GM12878 (cell line): ENCODE data around the gene FAM131B. TPM values are rescaled to one million over a fixed set of nuclear protein-coding genes. Genes with fewer than 3 reads are reported as not detected.

Experiments
- ATAC-seq: fragments of 200-7000 bp; cut with Tn5 transposase; 3 replicates; pipeline ENCODE4 v1.9.1; 2020; ENCODE audit warnings: mild to moderate bottlenecking, moderate library complexity
- BruUV-seq: library from RNA; stranded (reverse); fragments of 400-500 nt; replicated peaks from 2 replicates; lab custom pipeline; 2021; lab: Mats Ljungman, UMichigan
- CTCF ChIA-PET: fragments of 300-600 bp; sonication (Branson Sonifier 250); formaldehyde crosslinking; extraction: SDS; loops from one replicate; lab custom pipeline; 2021; ENCODE audit warnings: inconsistent platforms; lab: Yijun Ruan, JAX
- POLR2A ChIA-PET: fragments of 350-600 bp; formaldehyde crosslinking; extraction: SDS; loops from one replicate; lab custom pipeline; 2021; ENCODE audit warnings: inconsistent platforms; lab: Charles Lee
- RAD21 ChIA-PET: fragments of 300-600 bp; sonication (Branson Sonifier 250); formaldehyde crosslinking; loops from one replicate; lab custom pipeline; 2023; ENCODE audit warnings: antibody characterized with exemption; ENCODE audit not compliant: unreplicated experiment; lab: Charles Lee
- SMC1A ChIA-PET: fragments of 300-600 bp; sonication (Branson Sonifier 250); formaldehyde crosslinking; loops from one replicate; lab custom pipeline; 2023; ENCODE audit not compliant: unreplicated experiment, uncharacterized antibody; lab: Charles Lee
- DNase-seq: peaks from one replicate; pipeline ENCODE4 v3.0.0-alpha.2; 2011; ENCODE audit warnings: low read depth, low spot score
- FAIRE-seq: peaks from 3 replicates; lab custom pipeline; 2011; peaks lifted over from hg19 to GRCh38; lab: Jason Lieb, UNC
- H2AFZ ChIP-seq: 2 replicates; pipeline ENCODE4 v1.6.0; 2011; ENCODE audit warnings: low read depth, low read length, control low read depth; ENCODE audit not compliant: control insufficient read depth
- H3K27ac ChIP-seq: 2 replicates; pipeline ENCODE4 v1.5.1; 2011; ENCODE audit warnings: control low read depth; ENCODE audit not compliant: control insufficient read depth, insufficient read depth
- H3K27me3 ChIP-seq, 2 experiments: replicated peaks in 1 of 2; 2 replicates each; pipeline versions ENCODE4 v1.6.0 to v1.6.1; 2011; ENCODE audit warnings: low read length in 1 of 2; ENCODE audit not compliant: control insufficient read depth in 2 of 2, insufficient read depth in 2 of 2
- H3K36me3 ChIP-seq, 2 experiments: 2 replicates each; pipeline ENCODE4 v1.5.1; 2011; ENCODE audit warnings: low read length in 1 of 2; ENCODE audit not compliant: control insufficient read depth in 2 of 2, insufficient read depth in 2 of 2
- H3K4me1 ChIP-seq: 2 replicates; pipeline ENCODE4 v1.6.1; 2011; ENCODE audit warnings: mild to moderate bottlenecking, low read length, moderate library complexity, mixed read lengths; ENCODE audit not compliant: control insufficient read depth, insufficient read depth
- H3K4me2 ChIP-seq: 2 replicates; pipeline ENCODE4 v1.6.0; 2011; ENCODE audit warnings: control low read depth; ENCODE audit not compliant: control insufficient read depth, insufficient read depth
- H3K4me3 ChIP-seq: fragments of 200-600 bp; sonication (generic); 2 replicates; pipeline ENCODE4 v1.5.1; 2016
- H3K79me2 ChIP-seq: 2 replicates; pipeline ENCODE4 v1.6.0; 2011; ENCODE audit warnings: low read length; ENCODE audit not compliant: control insufficient read depth, insufficient read depth
- H3K9ac ChIP-seq: 2 replicates; pipeline ENCODE4 v1.8.0; 2011; ENCODE audit warnings: low read length, control low read depth, mixed read lengths; ENCODE audit not compliant: control insufficient read depth, insufficient read depth
- H3K9me3 ChIP-seq: replicated peaks from 3 replicates; pipeline ENCODE4 v1.5.1; 2011; ENCODE audit warnings: mild to moderate bottlenecking, low read length; ENCODE audit not compliant: control insufficient read depth, insufficient read depth
- H4K20me1 ChIP-seq: 2 replicates; pipeline ENCODE4 v1.6.0; 2011; ENCODE audit not compliant: control insufficient read depth, insufficient read depth
- ATF7 ChIP-seq: fragments of 450-650 bp; IDR thresholded peaks from 2 replicates; pipeline ENCODE4 v1.6.1; 2016; ENCODE audit warnings: low read depth, mild to moderate bottlenecking
- CBFB ChIP-seq: IDR thresholded peaks from 2 replicates; pipeline ENCODE4 v1.6.1; 2016; ENCODE audit warnings: antibody characterized with exemption, low read depth
- CBX3 ChIP-seq: fragments of 200-600 bp; sonication (generic); IDR thresholded peaks from 2 replicates; pipeline ENCODE4 v1.6.1; 2016; ENCODE audit warnings: low read depth, borderline replicate concordance
- CHD2 ChIP-seq: IDR thresholded peaks from 2 replicates; pipeline ENCODE4 v1.6.1; 2011; ENCODE audit warnings: low read depth, low read length, improper control_type of control experiment, borderline replicate concordance
- E2F4 ChIP-seq: IDR thresholded peaks from 2 replicates; pipeline ENCODE4 v1.6.1; 2012; ENCODE audit warnings: low read depth, low read length, improper control_type of control experiment
- ETV6 ChIP-seq, 2 experiments: fragments of 450-650 bp in 1 of 2; IDR thresholded peaks in 1 of 2; conservative IDR thresholded peaks in 1 of 2; 2 replicates each; pipeline ENCODE4 v1.6.1; 2014; ENCODE audit warnings: antibody characterized with exemption in 1 of 2, borderline replicate concordance in 1 of 2, low read depth in 1 of 2, mild to moderate bottlenecking in 1 of 2, moderate library complexity in 1 of 2
- FOXK2 ChIP-seq: fragments of 450-650 bp; IDR thresholded peaks from 2 replicates; pipeline ENCODE4 v1.6.1; 2017; ENCODE audit warnings: mild to moderate bottlenecking, moderate library complexity
- HCFC1 ChIP-seq: fragments of 150-350 bp; IDR thresholded peaks from 2 replicates; pipeline ENCODE4 v1.6.1; 2014; ENCODE audit warnings: low read length
- MAX ChIP-seq: IDR thresholded peaks from 2 replicates; pipeline ENCODE4 v1.6.1; 2012; ENCODE audit warnings: low read depth, low read length, improper control_type of control experiment
- MYC ChIP-seq: IDR thresholded peaks from 2 replicates; pipeline ENCODE4 v1.6.1; 2011; ENCODE audit warnings: mild to moderate bottlenecking, low read length, moderate library complexity, inconsistent platforms; ENCODE audit not compliant: insufficient read depth, insufficient replicate concordance, insufficient read length, severe bottlenecking
- PML ChIP-seq: IDR thresholded peaks from 2 replicates; pipeline ENCODE4 v1.6.1; 2012; ENCODE audit warnings: low read length, inconsistent platforms
- POLR2A ChIP-seq: IDR thresholded peaks from 2 replicates; pipeline ENCODE4 v1.6.1; 2011; ENCODE audit warnings: low read depth, mild to moderate bottlenecking, low read length
- RCOR1 ChIP-seq: conservative IDR thresholded peaks from 2 replicates; pipeline ENCODE4 v1.6.1; 2012; ENCODE audit warnings: low read depth, low read length, improper control_type of control experiment
- SKIL ChIP-seq: fragments of 450-650 bp; IDR thresholded peaks from 2 replicates; pipeline ENCODE4 v1.6.1; 2017; ENCODE audit warnings: mild to moderate bottlenecking, low read depth, inconsistent platforms; ENCODE audit not compliant: poor library complexity, severe bottlenecking
- SREBF2 ChIP-seq: IDR thresholded peaks from 2 replicates; pipeline ENCODE4 v1.6.1; 2012; ENCODE audit warnings: mild to moderate bottlenecking, low read length
- SUPT20H ChIP-seq: IDR thresholded peaks from 2 replicates; pipeline ENCODE4 v1.6.1; 2011; ENCODE audit warnings: low read depth, mild to moderate bottlenecking, low read length, moderate library complexity, borderline replicate concordance; ENCODE audit not compliant: control insufficient read depth
- ZNF384 ChIP-seq: IDR thresholded peaks from 2 replicates; pipeline ENCODE4 v1.6.1; 2012; ENCODE audit warnings: low read depth, mild to moderate bottlenecking, low read length, improper control_type of control experiment, borderline replicate concordance
- ZNF592 ChIP-seq: fragments of 450-650 bp; IDR thresholded peaks from 2 replicates; pipeline ENCODE4 v1.6.1; 2017; ENCODE audit warnings: mild to moderate bottlenecking, moderate library complexity
- WGBS: methylation state at CpG from one replicate; pipeline ENCODE4 v1.1.6; 2016; ENCODE audit warnings: low lambda C conversion rate; ENCODE audit not compliant: insufficient replicate concordance, insufficient coverage; ENCODE audit errors: missing lambda C conversion rate; 5-methylcytosine and 5-hydroxymethylcytosine counted together
- in situ Hi-C: fragments of 300-500 bp; cut with MboI; formaldehyde crosslinking; loops from 9 replicates; pipeline ENCODE4 v1.14.3; 2018; ENCODE audit warnings: mixed read lengths
- intact Hi-C: fragments of 100-400 bp; cut with micrococcal nuclease; formaldehyde crosslinking; loops from one replicate; pipeline ENCODE4 v1.14.2; 2022; ENCODE audit not compliant: unreplicated experiment
- polyA plus RNA-seq, 11 experiments: library from polyadenylated mRNA; depleted of rRNA in 4 of 11; unstranded in 6 of 11; stranded (reverse) in 5 of 11; fragments of >200 nt; fragmentation: Nextera tagmentation in 4 of 11; fragmentation: Illumina TruSeq in 1 of 11; extraction: Ambion mirVana in 4 of 11; extraction: Trizol in 1 of 11; gene quantifications; 1 replicate in 1 of 11; 2 replicates in 10 of 11; pipeline versions ENCODE4 v1.2.1 to v1.2.3, GENCODE V29; 2011 to 2016; ENCODE audit warnings: inconsistent platforms in 2 of 11, missing spikeins in 2 of 11, low read depth in 1 of 11
- total RNA-seq, 4 experiments: library from RNA; depleted of rRNA in 3 of 4; stranded (reverse); fragments of >200 nt in 3 of 4; fragmentation: Illumina TruSeq in 1 of 4; extraction: Trizol in 1 of 4; gene quantifications; 2 replicates each; pipeline versions ENCODE4 v1.2.1 to v1.2.3, GENCODE V29; 2013 to 2021

The FAM131B gene
- total and polyA plus RNA-seq, 10 of the 15 experiments (the other 5 are each of a cell fraction or from before 2014, with no cell fraction given), result 0.03 to 0.05 TPM; not detected in 8

- Histone ChIP-seq H2AFZ (no peak overlapping the region), H3K4me2 (no peak overlapping the region), H3K4me1 (no peaks in the 10 kb centered on the region), H3K27me3 (no peaks in the 10 kb centered on the region), H3K9ac (no peak overlapping the region), H3K79me2 (no peaks in the 10 kb centered on the region), H3K9me3 (no peaks in the 10 kb centered on the region), H3K36me3 (peaks cover 7 to 19% of the 10 kb centered on the region in 2 experiments; a peak in 3 of 4 replicates), H3K27ac (no peak overlapping the region), H4K20me1 (no peaks in the 10 kb centered on the region), H3K4me3 (no peak overlapping the region)
- no peak for ATAC-seq
- ChIA-PET CTCF (interaction anchor here (1.2 to 2.1 kb wide), 2 partner anchors 14 to 23 kb away, joined by 4 to 10 read pairs; no protein-coding TSS in a partner anchor), SMC1A (no interaction called here), POLR2A (no interaction called here), RAD21 (no interaction called here)
- DNase-seq, result no peak
- in situ Hi-C loops (no loop called here), intact Hi-C loops (no loop called here)
- BruUV-seq, result no TSS peak
- no peak for FAIRE-seq
- WGBS, result 90% methylated on average over 6 of the region's 6 CpGs
- TF ChIP-seq SUPT20H (no peak), PML (no peak), CBX3 (no peak), SREBF2 (no peak), POLR2A (no peak), ZNF384 (no peak), MYC (no peak), ZNF592 (no peak), SKIL (no peak), HCFC1 (no peak), ETV6 (conservative IDR thresholded peaks at IDR 0.05 in 1 of 2, IDR thresholded peaks at IDR 0.05 in 1 of 2; ENCODE audit: borderline replicate concordance in 1 of 2, low read depth in 1 of 2) (no peak), CHD2 (no peak), E2F4 (no peak), ATF7 (no peak), CBFB (no peak), FOXK2 (no peak), MAX (no peak), RCOR1 (no peak)
These were observed 31.6 kb upstream of the FAM131B start for GRCh38 chr7:143394068-143394467.
